ENCODE data around the gene C17orf100. TPM values are rescaled to one million over a fixed set of nuclear protein-coding genes. Genes with fewer than 3 reads are reported as not detected.
A peak's percentile ranks its signal among the peaks of the same experiment; 100 is the strongest.

C17orf100 gene
- total RNA-seq (1 to 10 TPM; 2.2 to 2.6 TPM), polyA plus RNA-seq (ENCODE audit: insufficient read length in 2 of 2) (10 to 100 TPM; 14.2 to 18.4 TPM)
- long read RNA-seq, donor 1, transcript C17orf100-201 (1 exons, 1,756 nt) = major isoform, 17 of 17 reads
- long read RNA-seq, donor 1, partial matches to known transcripts = 0 of 17 reads
- long read RNA-seq, donor 1, other reads (novel, unspliced or antisense) = 0 of 17 reads
- long read RNA-seq, donor 2, transcript C17orf100-201 (1 exons, 1,756 nt) = major isoform, 9 of 9 reads
- long read RNA-seq, donor 2, partial matches to known transcripts = 0 of 9 reads
- long read RNA-seq, donor 2, other reads (novel, unspliced or antisense) = 0 of 9 reads
- long read RNA-seq, donor 3, transcript C17orf100-201 (1 exons, 1,756 nt) = major isoform, 9 of 9 reads
- long read RNA-seq, donor 3, partial matches to known transcripts = 0 of 9 reads
- long read RNA-seq, donor 3, other reads (novel, unspliced or antisense) = 0 of 9 reads
- long read RNA-seq, donor 4, transcript C17orf100-201 (1 exons, 1,756 nt) = major isoform, 7 of 7 reads
- long read RNA-seq, donor 4, partial matches to known transcripts = 0 of 7 reads
- long read RNA-seq, donor 4, other reads (novel, unspliced or antisense) = 0 of 7 reads

DNA sequence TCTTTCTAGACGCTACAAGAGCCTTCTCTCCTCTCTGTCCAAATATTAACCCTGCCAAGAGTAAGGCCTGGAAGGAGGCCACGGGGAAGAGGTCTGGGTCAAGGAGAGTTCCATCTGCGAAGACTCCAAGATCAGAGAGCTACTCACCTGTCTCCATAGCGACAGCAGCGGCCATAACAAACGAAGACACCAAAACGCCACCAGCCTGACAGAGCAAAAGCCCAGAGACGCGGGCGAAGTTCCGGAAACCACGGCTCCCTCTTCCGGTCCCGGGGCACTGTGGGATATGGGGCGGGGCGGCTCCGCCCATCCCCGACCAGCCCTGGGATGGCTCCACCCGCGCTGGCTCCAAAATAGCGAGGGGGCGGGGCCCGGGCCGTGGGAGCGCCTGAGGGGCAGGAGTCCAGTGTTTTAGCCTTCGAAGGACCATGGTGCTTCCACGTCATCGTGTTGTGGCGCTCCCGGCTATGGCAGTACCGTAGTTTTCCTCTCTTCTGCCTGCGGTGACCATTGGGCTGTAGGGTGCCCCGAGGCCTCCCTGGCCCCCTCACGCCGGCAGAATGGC is at the start of gene C17orf100, which contains the start of gene MED31:
TSS of gene C17orf100 (plus strand) at position 409 of the 565 bp plus-strand sequence. CDS start at position 561, 152 bp downstream.
TSS of gene MED31 (minus strand) at position 252 of the 565 bp plus-strand sequence. CDS start at position 175, 77 bp downstream.
- under 1% methylated on average over 34 of the region's 35 CpGs for WGBS (ENCODE audit: insufficient coverage)
- H3K27me3 ChIP-seq (ENCODE audit: control insufficient read depth, insufficient read depth, low read length) = peaks cover 24% of the 10 kb centered on the region
- H3K36me3 ChIP-seq (ENCODE audit: control insufficient read depth, insufficient read depth, low read length) = peaks cover 6% of the 10 kb centered on the region
- DNase-seq (ENCODE audit: low read depth in 4 of 6, low spot score in 6 of 6) = peak; percentile 79 to 97 (median 86)
- H3K4me3 ChIP-seq (ENCODE audit: low read depth, low read length) = peak within 1 kb of the TSS; percentile 92
- H3K27ac ChIP-seq (ENCODE audit: low read depth, low read length) = peak within 1 kb of the TSS; percentile 82
- peaks cover 33% of the 10 kb centered on the region for H3K4me1 ChIP-seq (ENCODE audit: control insufficient read depth, insufficient read depth, low read length)
- no peaks in the 10 kb centered on the region for H3K9me3 ChIP-seq (ENCODE audit: control insufficient read depth, insufficient read depth, low read length)

DNA sequence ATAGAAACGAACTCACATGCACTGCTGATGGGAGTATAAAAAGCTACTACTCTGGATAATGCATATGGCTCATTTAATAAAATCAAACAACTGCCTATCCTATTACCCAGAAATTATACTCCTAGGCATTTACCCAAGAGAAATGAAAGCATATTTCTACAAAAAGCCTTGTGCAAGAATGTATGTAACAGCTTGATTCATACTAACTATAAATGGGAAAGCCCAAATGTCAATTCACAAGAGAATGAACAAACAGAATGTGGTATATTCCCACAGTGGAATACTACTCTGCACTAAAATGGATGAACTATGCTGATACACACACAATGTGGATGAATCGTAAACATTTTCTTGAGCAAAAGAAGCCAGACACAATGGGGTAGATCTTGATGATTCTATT is 49.4 kb upstream of the C17orf100 start:
- no CpG with 5 or more reads among the region's 2 CpGs for WGBS (ENCODE audit: insufficient coverage)
- Histone ChIP-seq H3K27me3 (ENCODE audit: control insufficient read depth, insufficient read depth, low read length) (no peaks in the 10 kb centered on the region), H3K27ac (ENCODE audit: low read depth, low read length) (no peak overlapping the region), H3K4me3 (ENCODE audit: low read depth, low read length) (no peak overlapping the region), H3K4me1 (ENCODE audit: control insufficient read depth, insufficient read depth, low read length) (peaks cover 3% of the 10 kb centered on the region), H3K9me3 (ENCODE audit: control insufficient read depth, insufficient read depth, low read length) (no peaks in the 10 kb centered on the region), H3K36me3 (ENCODE audit: control insufficient read depth, insufficient read depth, low read length) (peaks cover 15% of the 10 kb centered on the region)
- DNase-seq (ENCODE audit: low read depth in 4 of 6, low spot score in 6 of 6) = no peak

DNA sequence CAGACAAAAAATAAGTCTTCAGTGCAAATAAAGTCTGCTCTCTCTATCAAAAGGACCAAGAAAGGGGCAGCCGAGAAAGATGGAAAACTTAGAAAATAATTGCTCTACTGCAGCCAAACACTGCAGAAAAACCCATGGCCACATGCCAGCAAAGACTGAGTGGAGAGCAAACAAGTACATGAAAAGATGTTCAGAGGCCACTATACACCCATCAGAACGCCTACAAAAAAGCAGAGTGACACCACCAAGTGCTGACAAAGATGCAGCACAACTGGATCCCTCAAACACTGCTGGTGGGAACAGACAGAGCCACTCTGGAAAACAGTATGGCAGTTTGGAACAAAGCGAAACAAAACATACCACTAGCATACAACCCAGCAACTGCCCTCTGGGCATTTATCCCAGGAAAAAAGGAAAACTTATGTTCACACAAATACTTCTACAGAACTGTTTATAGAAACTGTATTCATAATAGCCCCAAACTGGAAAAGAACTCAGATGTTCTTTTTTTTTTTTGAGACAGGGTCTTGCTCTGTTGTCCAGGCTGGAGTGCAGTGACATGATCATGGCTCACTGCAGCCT is 47.7 kb upstream of the C17orf100 start:
- Histone ChIP-seq H3K4me3 (ENCODE audit: low read depth, low read length) (no peak overlapping the region), H3K27ac (ENCODE audit: low read depth, low read length) (no peak overlapping the region), H3K36me3 (ENCODE audit: control insufficient read depth, insufficient read depth, low read length) (peaks cover 21% of the 10 kb centered on the region), H3K9me3 (ENCODE audit: control insufficient read depth, insufficient read depth, low read length) (no peaks in the 10 kb centered on the region), H3K27me3 (ENCODE audit: control insufficient read depth, insufficient read depth, low read length) (no peaks in the 10 kb centered on the region), H3K4me1 (ENCODE audit: control insufficient read depth, insufficient read depth, low read length) (peaks cover under 1% of the 10 kb centered on the region)
- 11% methylated on average over 2 of the region's 3 CpGs for WGBS (ENCODE audit: insufficient coverage)
- DNase-seq (ENCODE audit: low read depth in 4 of 6, low spot score in 6 of 6) = peak in 3 of 6 donors; percentile 7 to 52 (median 34)

- no peaks in the 10 kb centered on the region for H3K4me1 ChIP-seq (ENCODE audit: control insufficient read depth, insufficient read depth, low read length)
- 95% methylated on average over 6 of the region's 6 CpGs for WGBS (ENCODE audit: insufficient coverage)
- H3K4me3 ChIP-seq (ENCODE audit: low read depth, low read length) = no peak overlapping the region
- no peaks in the 10 kb centered on the region for H3K9me3 ChIP-seq (ENCODE audit: control insufficient read depth, insufficient read depth, low read length)
- no peaks in the 10 kb centered on the region for H3K27me3 ChIP-seq (ENCODE audit: control insufficient read depth, insufficient read depth, low read length)
- H3K27ac ChIP-seq (ENCODE audit: low read depth, low read length) = no peak overlapping the region
- no peak for DNase-seq (ENCODE audit: low read depth in 4 of 6, low spot score in 6 of 6)
- peaks cover 28% of the 10 kb centered on the region for H3K36me3 ChIP-seq (ENCODE audit: control insufficient read depth, insufficient read depth, low read length)
Measured at GRCh38 chr17:6605142-6605541, 46.4 kb upstream of the C17orf100 start.

DNA sequence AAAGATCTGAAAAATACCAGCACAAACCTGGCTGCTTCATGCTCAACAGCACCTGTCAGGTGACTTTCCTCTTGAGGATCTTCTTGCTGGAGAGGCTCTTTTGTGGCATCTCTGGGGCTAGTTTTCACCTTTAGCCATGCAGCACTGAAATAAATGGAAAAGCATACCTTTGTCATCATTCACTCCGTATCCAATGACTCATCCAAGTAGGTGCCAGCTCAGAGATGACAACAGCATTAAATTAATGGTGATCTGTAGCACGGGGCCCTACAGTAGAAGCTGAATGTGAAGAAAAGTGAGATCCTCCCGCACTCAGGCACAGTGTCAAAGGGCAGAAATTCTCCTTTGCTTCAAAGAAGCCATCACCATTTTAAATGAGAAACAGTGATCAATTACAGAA is 43.2 kb upstream of the C17orf100 start:
- no peak for DNase-seq (ENCODE audit: low read depth in 4 of 6, low spot score in 6 of 6)
- Histone ChIP-seq H3K27me3 (ENCODE audit: control insufficient read depth, insufficient read depth, low read length) (no peaks in the 10 kb centered on the region), H3K9me3 (ENCODE audit: control insufficient read depth, insufficient read depth, low read length) (no peaks in the 10 kb centered on the region), H3K27ac (ENCODE audit: low read depth, low read length) (no peak overlapping the region), H3K36me3 (ENCODE audit: control insufficient read depth, insufficient read depth, low read length) (peaks cover 26% of the 10 kb centered on the region), H3K4me1 (ENCODE audit: control insufficient read depth, insufficient read depth, low read length) (no peaks in the 10 kb centered on the region), H3K4me3 (ENCODE audit: low read depth, low read length) (no peak overlapping the region)
- WGBS (ENCODE audit: insufficient coverage) = no CpG with 5 or more reads among the region's 3 CpGs

GRCh38 chr17:6610011-6610410 is 41.6 kb upstream of the C17orf100 start:
- 100% methylated on average over 2 of the region's 5 CpGs for WGBS (ENCODE audit: insufficient coverage)

GRCh38 chr17:6611231-6611630 is 40.3 kb upstream of the C17orf100 start:
- Histone ChIP-seq H3K36me3 (ENCODE audit: control insufficient read depth, insufficient read depth, low read length) (peaks cover 24% of the 10 kb centered on the region), H3K4me3 (ENCODE audit: low read depth, low read length) (no peak overlapping the region), H3K27ac (ENCODE audit: low read depth, low read length) (no peak overlapping the region), H3K4me1 (ENCODE audit: control insufficient read depth, insufficient read depth, low read length) (no peaks in the 10 kb centered on the region), H3K27me3 (ENCODE audit: control insufficient read depth, insufficient read depth, low read length) (no peaks in the 10 kb centered on the region), H3K9me3 (ENCODE audit: control insufficient read depth, insufficient read depth, low read length) (no peaks in the 10 kb centered on the region)
- no peak for DNase-seq (ENCODE audit: low read depth in 4 of 6, low spot score in 6 of 6)
- 100% methylated on average over 1 of the region's 4 CpGs for WGBS (ENCODE audit: insufficient coverage)

More at GRCh38 chr17:6610011-6610410, 41.6 kb upstream of the C17orf100 start:
- DNase-seq (ENCODE audit: low read depth in 4 of 6, low spot score in 6 of 6) = no peak
- no peaks in the 10 kb centered on the region for H3K4me1 ChIP-seq (ENCODE audit: control insufficient read depth, insufficient read depth, low read length)
- H3K27me3 ChIP-seq (ENCODE audit: control insufficient read depth, insufficient read depth, low read length) = no peaks in the 10 kb centered on the region
- no peak overlapping the region for H3K27ac ChIP-seq (ENCODE audit: low read depth, low read length)
- peaks cover 27% of the 10 kb centered on the region for H3K36me3 ChIP-seq (ENCODE audit: control insufficient read depth, insufficient read depth, low read length)
- no peaks in the 10 kb centered on the region for H3K9me3 ChIP-seq (ENCODE audit: control insufficient read depth, insufficient read depth, low read length)
- no peak overlapping the region for H3K4me3 ChIP-seq (ENCODE audit: low read depth, low read length)

DNA sequence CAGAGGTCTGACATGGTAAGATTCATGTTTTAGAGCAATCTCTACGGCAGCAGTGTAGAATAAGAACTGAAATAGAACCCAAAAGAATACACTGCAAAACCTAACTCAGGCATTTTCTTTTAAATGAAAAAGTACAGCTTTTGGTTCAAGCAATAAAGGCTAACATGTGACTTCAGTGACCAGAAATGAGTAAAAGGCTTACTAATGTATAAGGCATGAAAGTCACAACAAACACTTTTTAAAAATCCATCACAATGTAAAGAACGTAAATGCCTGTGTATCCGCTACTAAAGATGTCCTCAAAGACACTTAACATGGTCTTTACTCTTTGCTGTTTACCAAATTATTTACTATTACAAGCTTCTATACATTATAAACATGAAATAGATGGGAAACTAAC is 27.6 kb upstream of the C17orf100 start:
- Histone ChIP-seq H3K4me1 (ENCODE audit: control insufficient read depth, insufficient read depth, low read length) (no peaks in the 10 kb centered on the region), H3K27me3 (ENCODE audit: control insufficient read depth, insufficient read depth, low read length) (no peaks in the 10 kb centered on the region), H3K9me3 (ENCODE audit: control insufficient read depth, insufficient read depth, low read length) (no peaks in the 10 kb centered on the region), H3K36me3 (ENCODE audit: control insufficient read depth, insufficient read depth, low read length) (peaks cover 19% of the 10 kb centered on the region), H3K27ac (ENCODE audit: low read depth, low read length) (no peak overlapping the region), H3K4me3 (ENCODE audit: low read depth, low read length) (no peak overlapping the region)
- DNase-seq (ENCODE audit: low read depth in 4 of 6, low spot score in 6 of 6) = no peak
- no CpG with 5 or more reads among the region's 3 CpGs for WGBS (ENCODE audit: insufficient coverage)

DNA sequence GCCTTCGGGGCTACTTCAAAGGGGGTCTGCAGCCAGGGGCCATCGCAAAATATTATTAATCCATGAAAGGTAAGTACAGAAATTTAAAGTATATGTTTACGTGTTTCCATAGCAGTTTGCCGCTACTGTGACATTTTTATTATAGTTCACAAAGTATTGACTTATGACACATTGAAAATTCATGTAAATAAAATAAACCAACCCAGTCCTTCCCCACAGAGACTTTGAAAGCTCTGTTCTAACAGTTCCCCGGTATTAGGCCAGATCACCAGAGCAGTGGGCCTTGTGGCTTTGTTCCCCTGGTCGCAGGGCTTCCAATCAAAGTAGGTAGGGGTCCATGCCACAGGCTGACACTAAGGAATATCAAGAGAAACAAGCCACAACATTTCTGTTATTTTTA is 24.9 kb upstream of the C17orf100 start:
- H3K4me1 ChIP-seq (ENCODE audit: control insufficient read depth, insufficient read depth, low read length) = no peaks in the 10 kb centered on the region
- H3K4me3 ChIP-seq (ENCODE audit: low read depth, low read length) = no peak overlapping the region
- H3K27ac ChIP-seq (ENCODE audit: low read depth, low read length) = no peak overlapping the region
- no peaks in the 10 kb centered on the region for H3K9me3 ChIP-seq (ENCODE audit: control insufficient read depth, insufficient read depth, low read length)
- H3K27me3 ChIP-seq (ENCODE audit: control insufficient read depth, insufficient read depth, low read length) = no peaks in the 10 kb centered on the region
- WGBS (ENCODE audit: insufficient coverage) = no CpG with 5 or more reads among the region's 6 CpGs
- peaks cover 13% of the 10 kb centered on the region for H3K36me3 ChIP-seq (ENCODE audit: control insufficient read depth, insufficient read depth, low read length)
- DNase-seq (ENCODE audit: low read depth in 4 of 6, low spot score in 6 of 6) = no peak

Data from spinal cord (tissue), 10 donors.